Caco-2 (cell line): ENCODE measurements around the gene MYO7B. TPM values are rescaled to one million over a fixed set of nuclear protein-coding genes. Genes with fewer than 3 reads are reported as not detected.

ENCODE experiments used
- BruUV-seq: library from RNA; stranded (reverse); fragments of 400-500 nt; replicated peaks from 2 replicates; lab custom pipeline; 2021; lab: Mats Ljungman, UMichigan
- CTCF ChIA-PET: fragments of 300-600 bp; sonication (Branson Sonifier 250); formaldehyde crosslinking; loops from one replicate; lab custom pipeline; 2022; ENCODE audit warnings: antibody characterized with exemption; lab: Charles Lee
- POLR2A ChIA-PET: fragments of 300-600 bp; sonication (Branson Sonifier 250); formaldehyde crosslinking; loops from one replicate; lab custom pipeline; 2022; ENCODE audit warnings: antibody characterized with exemption; lab: Charles Lee
- DNase-seq, 2 experiments: peaks; one replicate each; pipeline versions ENCODE4 v3.0.0 to v3.0.0-alpha.2; 2020 to 2022
- H3K27me3 ChIP-seq: replicated peaks from 2 replicates; pipeline ENCODE4 v1.6.0; 2011; ENCODE audit warnings: low read length; ENCODE audit not compliant: control insufficient read depth, insufficient read depth
- H3K36me3 ChIP-seq: 2 replicates; pipeline ENCODE4 v1.5.1; 2011; ENCODE audit warnings: low read length; ENCODE audit not compliant: control insufficient read depth, insufficient read depth
- H3K4me1 ChIP-seq: fragments of 250-450 bp; sonication (Bioruptor Pico); 2 replicates; pipeline ENCODE4 v1.5.1; 2020; ENCODE audit warnings: mild to moderate bottlenecking
- H3K4me3 ChIP-seq: 2 replicates; pipeline ENCODE4 v1.5.1; 2011; ENCODE audit warnings: low read depth, mild to moderate bottlenecking, control low read depth, low read length
- H3K9me3 ChIP-seq: fragments of 250-450 bp; sonication (Bioruptor Pico); 2 replicates; pipeline ENCODE4 v1.5.1; 2020; ENCODE audit warnings: mild to moderate bottlenecking, moderate library complexity
- H3K27ac Mint-ChIP-seq: one replicate; pipeline ENCODE4 v1.8.0; 2022; ENCODE audit warnings: mixed read lengths; ENCODE audit not compliant: unreplicated experiment
- H3K27me3 Mint-ChIP-seq: one replicate; pipeline ENCODE4 v1.8.0; 2022; ENCODE audit warnings: mixed read lengths; ENCODE audit not compliant: insufficient read depth, unreplicated experiment
- H3K36me3 Mint-ChIP-seq: one replicate; pipeline ENCODE4 v1.8.0; 2022; ENCODE audit warnings: mild to moderate bottlenecking, mixed read lengths; ENCODE audit not compliant: insufficient read depth, unreplicated experiment
- H3K4me1 Mint-ChIP-seq: one replicate; pipeline ENCODE4 v1.8.0; 2022; ENCODE audit warnings: low read depth, mixed read lengths; ENCODE audit not compliant: unreplicated experiment
- H3K4me3 Mint-ChIP-seq: one replicate; pipeline ENCODE4 v1.8.0; 2022; ENCODE audit warnings: mild to moderate bottlenecking, moderate library complexity, mixed read lengths; ENCODE audit not compliant: unreplicated experiment
- H3K9me3 Mint-ChIP-seq: one replicate; pipeline ENCODE4 v1.8.0; 2022; ENCODE audit warnings: mixed read lengths; ENCODE audit not compliant: unreplicated experiment
- intact Hi-C: fragments of 100-400 bp; cut with micrococcal nuclease; formaldehyde crosslinking; loops from one replicate; pipeline ENCODE4 v1.10.0; 2022; ENCODE audit not compliant: unreplicated experiment
- total RNA-seq: library from RNA; stranded (reverse); gene quantifications from 2 replicates; pipeline ENCODE4 v1.2.3, GENCODE V29; 2022
- TF ChIP-seq, protein P1 (sequence below), 2 experiments: fragments of 200-600 bp in 1 of 2; IDR thresholded peaks; 1 replicate in 1 of 2; 2 replicates in 1 of 2; pipeline versions ENCODE4 v1.5.1 to v1.8.0; 2011 to 2022; ENCODE audit warnings: antibody characterized with exemption in 1 of 2, control low read depth in 1 of 2, inconsistent platforms in 1 of 2, low read depth in 1 of 2, low read length in 1 of 2, mild to moderate bottlenecking in 1 of 2, moderate library complexity in 1 of 2; ENCODE audit not compliant: insufficient read depth in 1 of 2, severe bottlenecking in 1 of 2, unreplicated experiment in 1 of 2

The MYO7B gene
- total RNA-seq, 1 experiment from 2014 or later, result 0.27 TPM

DNA sequence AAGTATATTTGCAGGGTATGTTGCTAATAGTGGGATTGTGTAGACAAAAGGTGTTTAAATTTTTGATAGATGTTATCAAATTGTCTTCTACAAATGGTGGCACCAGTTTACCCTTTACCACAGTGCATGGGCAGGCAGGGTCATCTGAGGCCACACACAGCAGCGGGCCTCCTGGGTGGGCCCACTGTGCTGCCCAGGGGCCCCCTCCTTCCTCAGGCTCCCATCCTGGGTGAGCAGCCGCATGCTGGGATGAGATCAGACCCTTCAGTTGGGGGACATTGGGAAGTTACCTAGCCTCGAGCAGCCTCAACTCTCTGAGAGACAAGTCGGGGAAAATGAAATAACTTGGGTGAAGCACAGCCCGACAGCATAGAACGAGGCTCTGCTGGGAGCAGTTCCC lies 9.7 kb downstream of the MYO7B start:
- no TSS peak for BruUV-seq
- H3K4me1 Mint-ChIP-seq, result peaks cover 15% of the 10 kb centered on the region
- Histone ChIP-seq H3K4me1 (peaks cover 28% of the 10 kb centered on the region), H3K4me3 (no peak overlapping the region), H3K9me3 (no peaks in the 10 kb centered on the region), H3K27me3 (no peaks in the 10 kb centered on the region), H3K36me3 (no peaks in the 10 kb centered on the region)
- intact Hi-C loops, result no loop called here
- peaks cover 6% of the 10 kb centered on the region for H3K36me3 Mint-ChIP-seq
- peaks cover 3% of the 10 kb centered on the region for H3K27me3 Mint-ChIP-seq
- POLR2A ChIA-PET, result no interaction called here
- TF ChIP-seq, protein P1, sequence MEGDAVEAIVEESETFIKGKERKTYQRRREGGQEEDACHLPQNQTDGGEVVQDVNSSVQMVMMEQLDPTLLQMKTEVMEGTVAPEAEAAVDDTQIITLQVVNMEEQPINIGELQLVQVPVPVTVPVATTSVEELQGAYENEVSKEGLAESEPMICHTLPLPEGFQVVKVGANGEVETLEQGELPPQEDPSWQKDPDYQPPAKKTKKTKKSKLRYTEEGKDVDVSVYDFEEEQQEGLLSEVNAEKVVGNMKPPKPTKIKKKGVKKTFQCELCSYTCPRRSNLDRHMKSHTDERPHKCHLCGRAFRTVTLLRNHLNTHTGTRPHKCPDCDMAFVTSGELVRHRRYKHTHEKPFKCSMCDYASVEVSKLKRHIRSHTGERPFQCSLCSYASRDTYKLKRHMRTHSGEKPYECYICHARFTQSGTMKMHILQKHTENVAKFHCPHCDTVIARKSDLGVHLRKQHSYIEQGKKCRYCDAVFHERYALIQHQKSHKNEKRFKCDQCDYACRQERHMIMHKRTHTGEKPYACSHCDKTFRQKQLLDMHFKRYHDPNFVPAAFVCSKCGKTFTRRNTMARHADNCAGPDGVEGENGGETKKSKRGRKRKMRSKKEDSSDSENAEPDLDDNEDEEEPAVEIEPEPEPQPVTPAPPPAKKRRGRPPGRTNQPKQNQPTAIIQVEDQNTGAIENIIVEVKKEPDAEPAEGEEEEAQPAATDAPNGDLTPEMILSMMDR (IDR thresholded peaks at IDR 0.05; ENCODE audit: insufficient read depth in 1 of 2, low read depth in 1 of 2, low read length in 1 of 2, severe bottlenecking in 1 of 2, unreplicated experiment in 1 of 2), result no peak
- peaks cover 10% of the 10 kb centered on the region for H3K9me3 Mint-ChIP-seq
- H3K27ac Mint-ChIP-seq, result no peak overlapping the region
- CTCF ChIA-PET, result no interaction called here
- no peak overlapping the region for H3K4me3 Mint-ChIP-seq
- no peak for DNase-seq

DNA sequence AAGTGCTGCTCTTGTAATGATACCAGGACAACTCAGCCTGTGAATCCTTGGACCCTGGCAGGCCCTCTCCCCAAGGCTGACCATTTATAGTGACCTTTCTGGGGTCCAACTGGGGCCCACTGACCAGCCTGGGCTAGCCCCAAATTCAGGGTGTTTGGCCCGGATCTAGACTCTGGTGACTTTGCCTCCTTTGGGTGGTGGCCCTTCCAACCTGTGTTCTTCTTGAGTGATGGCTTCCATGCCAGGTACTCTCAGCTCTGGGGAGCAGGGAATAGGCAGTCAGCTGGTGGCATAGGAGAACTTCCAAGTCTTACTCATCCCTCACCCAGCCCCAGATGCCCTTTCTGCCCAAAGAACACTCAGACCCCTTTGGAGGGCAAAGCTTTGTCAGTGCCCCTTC lies 10.3 kb downstream of the MYO7B start:
- H3K4me3 Mint-ChIP-seq, result no peak overlapping the region
- H3K9me3 ChIP-seq, result no peaks in the 10 kb centered on the region
- H3K9me3 Mint-ChIP-seq, result peaks cover 10% of the 10 kb centered on the region
- ChIA-PET POLR2A (no interaction called here), CTCF (no interaction called here)
- H3K36me3 Mint-ChIP-seq, result peaks cover 6% of the 10 kb centered on the region
- peaks cover 3% of the 10 kb centered on the region for H3K27me3 Mint-ChIP-seq
- no peak overlapping the region for H3K27ac Mint-ChIP-seq
- TF ChIP-seq, protein P1 (IDR thresholded peaks at IDR 0.05; ENCODE audit: insufficient read depth in 1 of 2, low read depth in 1 of 2, low read length in 1 of 2, severe bottlenecking in 1 of 2, unreplicated experiment in 1 of 2), result no peak
- intact Hi-C loops, result no loop called here
- no peaks in the 10 kb centered on the region for H3K36me3 ChIP-seq
- no peak for DNase-seq
- BruUV-seq, result no TSS peak
- H3K4me3 ChIP-seq, result no peak overlapping the region
- H3K27me3 ChIP-seq, result no peaks in the 10 kb centered on the region
- H3K4me1 Mint-ChIP-seq, result peaks cover 15% of the 10 kb centered on the region
- H3K4me1 ChIP-seq, result peaks cover 28% of the 10 kb centered on the region

DNA sequence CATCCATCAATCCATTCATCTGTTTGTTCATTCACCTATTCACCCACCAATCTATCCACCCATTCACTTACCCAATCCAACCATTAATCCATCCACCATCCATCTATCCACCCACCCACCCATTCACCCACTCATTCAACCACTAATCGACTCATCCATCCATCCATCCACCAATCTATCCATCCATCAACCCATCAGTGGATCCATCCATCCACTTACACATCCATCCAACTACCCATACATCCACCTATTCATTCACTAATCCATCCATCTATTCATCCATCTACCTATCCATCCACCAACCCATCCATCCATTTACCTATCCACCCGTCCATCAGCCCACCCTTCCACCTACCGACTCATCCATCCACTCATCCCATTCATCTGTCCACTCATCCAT lies 11.3 kb downstream of the MYO7B start:
- no peak for DNase-seq
- TF ChIP-seq, protein P1 (IDR thresholded peaks at IDR 0.05; ENCODE audit: insufficient read depth in 1 of 2, low read depth in 1 of 2, low read length in 1 of 2, severe bottlenecking in 1 of 2, unreplicated experiment in 1 of 2), result no peak
- intact Hi-C loops, result no loop called here
- Histone ChIP-seq H3K4me3 (no peak overlapping the region), H3K27me3 (no peaks in the 10 kb centered on the region), H3K9me3 (no peaks in the 10 kb centered on the region), H3K36me3 (no peaks in the 10 kb centered on the region), H3K4me1 (peaks cover 19% of the 10 kb centered on the region)
- POLR2A ChIA-PET, result no interaction called here
- Mint-ChIP-seq H3K36me3 (peaks cover 6% of the 10 kb centered on the region), H3K27ac (no peak overlapping the region), H3K4me1 (peaks cover 15% of the 10 kb centered on the region), H3K27me3 (peaks cover 3% of the 10 kb centered on the region), H3K4me3 (no peak overlapping the region), H3K9me3 (peaks cover 10% of the 10 kb centered on the region)
- CTCF ChIA-PET, result no interaction called here
- no TSS peak for BruUV-seq
